WERI-Rb-1 (cell line): ENCODE results near the gene DCDC2B.

Source experiments
- DNase-seq: peaks from one replicate; pipeline ENCODE4 v3.0.0-alpha.2; 2020
- H3K27ac ChIP-seq: fragments of 250-450 bp; sonication (Bioruptor Pico); 2 replicates; pipeline ENCODE4 v1.5.1; 2020; ENCODE audit warnings: mild to moderate bottlenecking, moderate library complexity
- H3K27me3 ChIP-seq: fragments of 250-450 bp; sonication (Bioruptor Pico); 2 replicates; pipeline ENCODE4 v1.5.1; 2021; ENCODE audit warnings: mild to moderate bottlenecking, low read depth, moderate library complexity; ENCODE audit not compliant: insufficient read depth, severe bottlenecking
- H3K36me3 ChIP-seq: fragments of 250-450 bp; sonication (Bioruptor Pico); 2 replicates; pipeline ENCODE4 v1.5.1; 2020; ENCODE audit warnings: mild to moderate bottlenecking, moderate library complexity
- H3K4me3 ChIP-seq: 2 replicates; pipeline ENCODE4 v1.5.1; 2011; ENCODE audit warnings: low read depth, mild to moderate bottlenecking, control low read depth, low read length
- H3K9me3 ChIP-seq: fragments of 250-450 bp; sonication (Bioruptor Pico); 2 replicates; pipeline ENCODE4 v1.5.1; 2021; ENCODE audit warnings: mild to moderate bottlenecking, moderate library complexity; ENCODE audit not compliant: severe bottlenecking
- TF ChIP-seq, protein P1 (sequence below): IDR thresholded peaks from 2 replicates; pipeline ENCODE4 v1.5.1; 2011; ENCODE audit warnings: low read depth, mild to moderate bottlenecking, control low read depth, inconsistent platforms, low read length

The DCDC2B gene

DNA sequence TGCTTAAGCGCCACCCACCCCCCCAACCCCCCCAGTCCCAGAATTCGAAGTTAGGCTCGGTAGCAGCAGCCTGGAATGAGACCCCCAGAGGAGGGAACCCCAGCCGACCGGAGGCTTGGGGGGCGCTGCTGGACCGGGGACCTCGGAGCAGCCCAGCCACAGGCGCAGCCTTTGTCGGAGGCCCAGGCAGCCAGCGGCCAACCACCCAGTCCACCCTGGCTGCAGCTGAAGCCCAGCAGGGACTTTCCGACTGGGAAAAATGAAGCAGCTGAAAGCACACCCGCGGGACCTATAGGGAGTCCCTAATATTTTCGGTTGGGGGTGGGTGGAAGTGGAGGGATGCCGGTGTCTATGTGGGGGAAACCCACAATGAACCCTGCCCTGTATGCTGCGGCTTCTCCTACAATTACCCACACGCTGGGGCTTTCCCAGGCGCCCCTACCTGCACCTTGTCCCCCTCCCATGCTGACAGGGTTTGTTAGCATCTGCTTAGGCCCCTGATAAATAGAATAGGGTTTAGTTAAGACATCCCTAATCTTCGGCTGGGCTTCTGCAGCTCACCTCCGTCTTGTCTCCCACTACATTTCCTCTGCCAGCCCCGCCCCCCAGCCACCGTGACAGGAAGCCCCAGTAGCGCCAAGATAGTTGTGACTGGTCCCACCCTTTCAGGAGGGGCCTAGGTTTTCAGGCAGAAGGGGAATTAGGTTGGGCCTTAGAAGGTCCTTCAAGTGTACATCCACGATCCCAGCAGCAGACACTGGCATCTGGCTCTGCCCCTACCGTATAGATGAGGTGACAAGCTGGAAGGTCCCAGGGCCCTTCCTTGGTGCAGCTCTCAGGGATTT is 7.7 kb upstream of the DCDC2B start:
- H3K27ac ChIP-seq = peak overlapping the region; percentile 65
- H3K9me3 ChIP-seq = no peaks in the 10 kb centered on the region
- TF ChIP-seq, protein P1, sequence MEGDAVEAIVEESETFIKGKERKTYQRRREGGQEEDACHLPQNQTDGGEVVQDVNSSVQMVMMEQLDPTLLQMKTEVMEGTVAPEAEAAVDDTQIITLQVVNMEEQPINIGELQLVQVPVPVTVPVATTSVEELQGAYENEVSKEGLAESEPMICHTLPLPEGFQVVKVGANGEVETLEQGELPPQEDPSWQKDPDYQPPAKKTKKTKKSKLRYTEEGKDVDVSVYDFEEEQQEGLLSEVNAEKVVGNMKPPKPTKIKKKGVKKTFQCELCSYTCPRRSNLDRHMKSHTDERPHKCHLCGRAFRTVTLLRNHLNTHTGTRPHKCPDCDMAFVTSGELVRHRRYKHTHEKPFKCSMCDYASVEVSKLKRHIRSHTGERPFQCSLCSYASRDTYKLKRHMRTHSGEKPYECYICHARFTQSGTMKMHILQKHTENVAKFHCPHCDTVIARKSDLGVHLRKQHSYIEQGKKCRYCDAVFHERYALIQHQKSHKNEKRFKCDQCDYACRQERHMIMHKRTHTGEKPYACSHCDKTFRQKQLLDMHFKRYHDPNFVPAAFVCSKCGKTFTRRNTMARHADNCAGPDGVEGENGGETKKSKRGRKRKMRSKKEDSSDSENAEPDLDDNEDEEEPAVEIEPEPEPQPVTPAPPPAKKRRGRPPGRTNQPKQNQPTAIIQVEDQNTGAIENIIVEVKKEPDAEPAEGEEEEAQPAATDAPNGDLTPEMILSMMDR = no peak
- H3K27me3 ChIP-seq = no peaks in the 10 kb centered on the region
- H3K36me3 ChIP-seq = peaks cover 19% of the 10 kb centered on the region
- DNase-seq = peak; percentile 87
- H3K4me3 ChIP-seq = peak overlapping the region; percentile 77

DNA sequence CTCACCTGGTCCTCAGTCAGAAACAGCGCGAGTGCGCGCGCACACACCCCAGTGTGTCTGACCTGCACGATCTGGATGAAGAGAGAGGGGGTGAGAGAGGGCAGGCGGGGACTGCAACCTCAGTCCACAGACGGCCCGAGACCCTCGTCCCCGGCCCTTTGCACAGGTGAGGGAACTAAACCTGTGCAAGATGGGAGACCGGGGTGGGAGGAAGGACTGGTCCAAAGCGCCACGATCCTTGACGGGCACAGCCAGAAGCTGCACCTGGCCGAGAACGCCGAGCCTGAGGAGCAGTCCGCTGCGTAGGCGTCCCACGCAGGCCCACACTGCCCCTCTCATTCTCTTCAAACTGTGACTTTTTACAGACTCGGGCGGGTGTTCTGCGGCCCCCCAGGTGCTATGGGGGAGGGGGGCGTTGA is 3.9 kb upstream of the DCDC2B start:
- Histone ChIP-seq H3K27ac (peak overlapping the region; percentile 81), H3K4me3 (peak overlapping the region; percentile 81), H3K27me3 (no peaks in the 10 kb centered on the region), H3K9me3 (no peaks in the 10 kb centered on the region), H3K36me3 (peaks cover 18% of the 10 kb centered on the region)
- TF ChIP-seq, protein P1 = no peak
- no peak for DNase-seq

DNA sequence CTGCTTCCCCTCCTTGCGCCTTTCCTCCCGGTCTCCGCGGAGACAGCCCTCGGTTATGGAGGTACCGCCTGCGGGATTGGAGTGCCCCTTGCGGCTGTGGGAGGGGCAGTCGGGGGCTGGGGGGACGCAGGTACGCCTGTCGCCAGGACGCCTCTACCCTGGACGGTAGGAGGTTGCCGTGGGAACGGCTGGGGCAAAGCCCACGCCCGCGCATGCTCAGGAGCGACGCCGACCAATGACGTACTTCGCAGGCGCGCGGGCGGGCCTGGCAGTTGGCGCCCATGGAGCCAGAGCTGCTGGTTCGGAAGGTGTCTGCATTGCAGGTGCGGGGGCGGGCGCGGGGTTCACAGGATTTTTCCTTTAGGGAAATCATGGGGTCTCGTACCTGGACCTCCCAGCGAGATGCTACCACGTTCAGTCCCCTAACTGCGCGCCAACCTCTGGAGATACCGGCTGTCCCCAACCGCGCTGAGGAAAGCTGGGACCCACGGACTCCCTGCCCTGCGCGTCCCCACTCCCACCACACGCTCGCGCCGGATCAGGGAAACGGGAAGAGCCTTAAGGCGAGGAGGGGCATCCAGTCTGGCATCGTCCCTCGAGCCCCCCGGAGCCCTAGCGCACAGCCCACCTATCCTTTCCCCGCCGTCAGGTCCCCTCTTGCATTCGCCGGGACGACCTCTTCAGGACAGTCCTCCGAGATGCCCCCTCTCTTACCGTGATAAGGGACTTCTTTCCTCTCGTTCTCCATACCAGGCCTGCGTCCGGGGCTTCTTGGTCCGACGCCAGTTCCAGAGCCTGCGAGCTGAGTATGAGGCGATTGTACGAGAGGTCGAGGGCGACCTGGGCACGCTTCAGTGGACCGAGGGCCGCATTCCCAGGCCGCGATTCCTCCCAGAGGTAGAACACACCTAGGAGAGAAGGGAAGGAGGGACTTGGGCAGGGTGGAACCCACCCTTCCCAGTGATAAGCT is 3.2 kb upstream of the DCDC2B start, which contains the start of gene IQCC:
Gene IQCC, plus strand, starts transcription at position 271 of the 970 bp plus-strand sequence. Its CDS starts 11 bp downstream, at position 282.
- Histone ChIP-seq H3K27me3 (no peaks in the 10 kb centered on the region), H3K4me3 (peak within 1 kb of the TSS; percentile 81), H3K9me3 (no peaks in the 10 kb centered on the region), H3K27ac (peak within 1 kb of the TSS; percentile 81), H3K36me3 (peaks cover 18% of the 10 kb centered on the region)
- TF ChIP-seq, protein P1 = peak; percentile 34
- DNase-seq = peak; percentile 95

DNA sequence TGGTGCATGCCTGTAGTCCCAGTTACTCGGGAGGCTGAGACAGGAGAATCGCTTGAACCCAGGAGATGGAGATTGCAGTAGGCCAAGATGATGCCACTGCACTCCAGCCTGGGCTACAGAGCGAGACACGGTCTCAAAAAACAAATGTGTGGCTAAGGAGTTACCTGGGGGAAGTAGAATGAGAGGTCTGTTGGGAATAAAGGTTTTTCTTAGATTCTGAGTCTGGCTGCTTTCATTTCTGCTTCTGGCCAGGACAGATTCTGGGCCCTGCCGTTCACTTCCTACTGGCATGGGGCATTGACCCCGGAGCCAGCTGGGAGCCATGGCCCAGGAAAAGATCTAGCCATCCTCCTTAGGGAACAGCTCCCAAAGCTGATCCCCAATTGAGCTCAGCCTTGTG is 420 bp upstream of the DCDC2B start:
- H3K36me3 ChIP-seq = peaks cover 18% of the 10 kb centered on the region
- TF ChIP-seq, protein P1 = no peak
- no peak overlapping the region for H3K27ac ChIP-seq
- no peaks in the 10 kb centered on the region for H3K27me3 ChIP-seq
- H3K9me3 ChIP-seq = no peaks in the 10 kb centered on the region
- H3K4me3 ChIP-seq = no peak overlapping the region
- DNase-seq = no peak

DNA sequence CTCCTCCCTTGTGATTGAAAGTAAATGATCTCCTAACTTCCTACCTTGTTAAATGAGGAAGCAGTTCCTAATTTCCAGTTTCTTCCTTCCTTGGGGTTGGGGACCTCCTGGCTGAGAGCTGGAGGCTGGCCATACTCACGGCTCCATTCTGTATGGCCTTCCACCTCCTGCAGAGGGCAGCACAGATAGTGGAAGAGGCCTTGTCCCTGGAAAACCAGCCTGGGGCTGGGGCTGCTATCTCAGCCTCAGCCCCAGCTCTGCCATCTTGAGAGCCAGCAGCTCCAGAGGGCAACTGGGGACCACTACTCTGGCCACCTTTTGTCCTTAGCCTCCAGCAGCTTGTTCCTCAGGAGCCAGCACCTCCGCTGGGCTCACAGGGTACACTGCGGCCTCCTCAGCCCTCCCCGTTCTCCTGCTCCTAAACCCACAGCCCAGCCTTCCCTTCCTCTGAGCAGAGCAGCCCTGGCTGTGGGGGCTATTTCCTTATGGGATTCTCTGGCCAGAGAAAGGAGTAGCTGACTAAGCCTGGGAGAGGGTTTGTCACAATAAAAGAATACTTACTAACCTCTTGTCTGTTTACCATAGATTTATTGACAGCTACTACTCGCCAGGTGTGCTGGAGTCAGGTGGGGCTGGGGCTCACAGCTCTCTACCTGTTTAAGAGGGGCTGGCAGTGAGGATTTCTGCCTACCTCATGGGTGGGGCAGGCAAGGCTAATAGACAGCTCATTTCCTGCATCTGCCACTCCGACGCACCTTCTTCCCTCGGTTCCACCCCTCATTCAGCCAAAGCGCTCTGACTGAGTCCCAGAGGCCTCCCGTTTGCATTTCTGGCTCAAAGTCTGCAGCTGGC is 7.0 kb downstream of the DCDC2B start:
- H3K36me3 ChIP-seq = peaks cover 10% of the 10 kb centered on the region
- H3K4me3 ChIP-seq = no peak overlapping the region
- TF ChIP-seq, protein P1 = peak; percentile 85
- no peaks in the 10 kb centered on the region for H3K9me3 ChIP-seq
- no peaks in the 10 kb centered on the region for H3K27me3 ChIP-seq
- H3K27ac ChIP-seq = no peak overlapping the region
- DNase-seq = peak; percentile 78
